NCI-H2081 (cell line): ENCODE results near the gene GNAI3.

Experiments used
- DNase-seq, 2 experiments: peaks; one replicate each; lab custom pipeline; 2025; lab: John Stamatoyannopoulos, UW

The GNAI3 gene

DNA sequence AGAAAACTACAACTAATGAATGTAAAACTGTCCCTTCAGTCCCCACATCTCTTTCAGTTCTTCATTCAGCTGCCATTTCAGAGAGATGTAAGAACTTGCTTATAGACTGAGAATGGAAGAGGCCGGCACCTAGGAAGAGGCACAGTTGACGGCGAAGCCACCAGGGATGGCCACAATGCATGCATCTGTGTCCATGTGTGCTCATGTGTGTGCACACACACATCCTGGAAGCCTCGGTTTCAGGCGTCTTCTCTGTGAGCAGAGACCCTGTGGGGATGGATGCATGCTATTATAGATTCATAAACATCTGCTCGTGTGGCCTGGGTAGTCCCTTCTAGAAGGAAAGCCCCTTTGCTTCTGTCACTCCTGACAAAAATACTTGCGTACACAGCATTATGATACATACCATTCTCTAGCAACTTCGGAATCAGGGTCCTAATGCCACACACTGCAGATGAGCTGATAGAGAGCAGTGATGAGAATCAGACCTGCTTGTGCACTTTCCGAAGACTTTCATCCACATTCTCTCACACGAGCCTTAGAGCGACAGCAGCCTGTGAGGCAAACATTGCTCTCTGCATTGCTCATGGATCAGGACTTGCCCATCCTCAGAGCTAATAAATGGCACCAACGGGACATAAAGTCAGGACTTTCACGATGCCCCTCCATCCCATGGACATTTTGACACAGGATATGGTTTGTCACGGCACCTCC lies 21.2 kb upstream of the GNAI3 start:
- no peak for DNase-seq

DNA sequence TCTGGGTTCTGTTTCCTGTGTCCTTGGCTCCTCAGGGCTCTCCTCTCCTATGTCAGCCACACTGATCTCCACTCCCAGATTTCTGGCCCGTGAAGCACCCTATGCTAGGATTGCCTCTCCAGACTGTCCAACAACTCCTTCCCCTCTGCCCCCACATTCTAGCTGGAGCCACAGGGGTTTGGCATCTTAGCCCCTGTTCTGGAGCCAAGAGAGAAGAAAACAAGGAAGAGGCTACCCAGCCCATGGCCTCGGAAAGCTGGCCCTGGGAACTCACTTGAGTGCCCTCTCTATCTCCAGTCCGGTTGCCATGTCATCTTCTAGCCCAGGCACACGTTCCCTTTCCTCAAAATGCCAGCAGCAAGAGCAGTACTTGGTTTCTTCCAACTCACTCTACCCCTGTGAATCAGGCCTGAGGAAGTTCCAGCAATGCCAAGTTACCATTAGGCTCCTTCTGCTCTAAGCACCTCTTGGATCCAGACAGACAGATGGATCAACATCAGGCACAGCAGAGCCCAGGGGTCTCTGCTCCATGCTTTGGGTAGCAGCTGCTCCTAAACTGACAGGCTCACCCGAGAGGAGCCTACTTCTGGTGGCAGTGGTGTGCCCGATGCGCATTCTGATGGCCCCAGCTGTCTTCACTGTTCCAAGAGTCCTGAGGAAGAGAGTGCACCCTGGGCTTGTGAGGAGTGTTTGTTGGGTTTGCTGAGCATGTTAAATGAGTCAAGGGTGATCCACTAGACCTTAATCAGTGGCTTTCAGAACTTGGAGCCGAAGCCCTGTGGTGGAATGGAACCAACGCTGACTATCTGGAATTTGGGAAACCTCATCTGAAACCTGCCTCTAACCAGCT lies 20.3 kb upstream of the GNAI3 start:
- no peak for DNase-seq

DNA sequence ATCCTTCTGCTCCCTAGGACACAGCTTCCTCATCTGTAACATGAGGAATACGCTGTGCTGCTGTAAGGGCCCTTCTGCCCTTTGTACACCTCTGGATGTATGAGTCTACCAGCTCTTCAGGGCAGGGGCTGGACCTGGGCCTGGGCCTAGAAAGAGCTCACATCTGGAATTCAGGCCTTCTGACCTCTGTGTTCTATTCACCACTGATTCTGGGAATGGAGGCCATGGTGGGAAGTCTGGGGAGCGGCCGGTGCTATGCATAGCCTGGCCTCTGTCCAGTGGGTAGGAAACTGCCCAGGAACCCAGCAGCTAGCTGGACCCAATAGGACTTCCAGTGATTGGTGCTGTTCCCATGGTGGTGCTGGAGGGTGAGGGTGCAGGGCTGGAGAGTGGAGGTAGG lies 19.7 kb upstream of the GNAI3 start:
- DNase-seq: no peak

DNA sequence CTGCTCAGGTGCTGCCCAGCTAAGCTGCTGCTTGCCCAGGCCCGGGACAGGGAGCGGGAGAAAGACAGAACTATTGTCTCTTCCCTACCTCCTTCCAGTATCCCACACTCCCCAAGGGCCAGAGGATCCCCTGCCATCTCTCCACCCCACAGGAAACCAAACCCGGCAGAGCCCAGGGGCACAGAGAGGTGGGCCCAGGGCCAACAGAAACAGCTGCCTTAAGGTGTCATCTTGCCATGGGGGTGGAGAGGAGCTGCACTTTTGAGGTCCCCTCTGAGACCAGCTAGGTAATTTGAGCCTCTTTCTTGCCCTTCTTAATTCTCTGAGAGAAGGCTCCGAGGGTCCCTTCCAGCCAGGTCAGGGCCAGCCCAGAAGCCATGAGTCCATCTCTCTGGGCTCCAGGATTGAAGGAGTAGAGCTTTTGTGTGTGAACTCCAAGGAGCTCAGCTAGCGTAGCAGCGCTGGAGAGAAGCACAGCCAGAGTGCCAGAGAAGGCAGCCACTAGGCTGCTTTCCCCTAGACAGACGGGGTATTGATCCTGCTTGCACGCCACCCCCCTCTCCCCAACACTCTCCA lies 18.4 kb upstream of the GNAI3 start:
- peak in 1 of 2 experiments; percentile 9 for DNase-seq

DNA sequence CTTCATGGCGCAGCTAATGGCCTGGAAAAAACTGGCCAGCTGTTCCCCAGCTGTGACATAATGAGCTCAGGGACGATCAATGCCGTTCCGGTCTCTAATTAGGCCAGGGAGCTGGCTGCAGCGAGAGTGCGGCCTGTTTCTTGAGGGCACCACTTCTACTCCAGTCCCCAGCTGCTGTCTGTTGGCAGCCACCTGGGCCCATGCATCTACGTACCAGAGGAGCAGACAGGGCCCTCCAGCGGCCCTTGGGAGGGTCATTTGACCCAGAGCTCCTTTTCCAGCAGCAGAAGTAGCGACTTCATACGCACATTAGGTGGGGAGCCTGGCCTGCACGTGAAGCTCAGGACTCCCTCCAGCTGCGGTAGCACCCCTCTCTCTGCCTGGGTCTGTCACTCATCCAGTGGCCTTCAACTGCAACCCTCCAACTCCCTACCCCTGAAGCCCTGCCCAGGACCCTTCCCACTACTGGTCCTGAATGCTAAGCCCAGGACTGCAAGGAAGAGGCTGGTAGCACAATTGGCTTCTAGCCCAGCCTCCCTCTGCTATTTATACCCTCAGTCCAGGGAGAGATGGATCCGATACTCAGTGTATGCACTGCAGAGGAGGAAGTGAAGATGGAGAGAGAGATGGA lies 17.8 kb upstream of the GNAI3 start:
- peak in 1 of 2 experiments; percentile 39 for DNase-seq

DNA sequence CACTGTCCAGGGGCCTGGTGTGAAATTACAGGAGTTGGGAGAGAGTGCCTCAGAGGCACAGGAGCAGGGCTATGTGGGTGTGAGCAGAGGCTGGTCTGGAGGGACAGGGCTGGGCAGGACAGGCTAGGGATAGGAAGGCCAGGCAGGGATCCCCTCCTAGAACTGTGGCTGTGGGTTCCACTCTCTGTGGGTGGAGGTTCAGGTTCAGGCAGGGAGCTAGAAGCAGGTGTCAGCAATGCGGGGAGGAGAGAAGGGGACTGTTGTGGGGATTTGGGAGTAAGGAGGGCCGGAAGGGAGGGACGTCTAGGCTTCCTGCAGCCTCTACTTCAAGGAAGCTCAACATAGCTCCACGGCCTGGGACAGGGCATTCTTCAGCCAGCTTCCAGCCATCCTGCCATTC lies 17.0 kb upstream of the GNAI3 start:
- no peak for DNase-seq

DNA sequence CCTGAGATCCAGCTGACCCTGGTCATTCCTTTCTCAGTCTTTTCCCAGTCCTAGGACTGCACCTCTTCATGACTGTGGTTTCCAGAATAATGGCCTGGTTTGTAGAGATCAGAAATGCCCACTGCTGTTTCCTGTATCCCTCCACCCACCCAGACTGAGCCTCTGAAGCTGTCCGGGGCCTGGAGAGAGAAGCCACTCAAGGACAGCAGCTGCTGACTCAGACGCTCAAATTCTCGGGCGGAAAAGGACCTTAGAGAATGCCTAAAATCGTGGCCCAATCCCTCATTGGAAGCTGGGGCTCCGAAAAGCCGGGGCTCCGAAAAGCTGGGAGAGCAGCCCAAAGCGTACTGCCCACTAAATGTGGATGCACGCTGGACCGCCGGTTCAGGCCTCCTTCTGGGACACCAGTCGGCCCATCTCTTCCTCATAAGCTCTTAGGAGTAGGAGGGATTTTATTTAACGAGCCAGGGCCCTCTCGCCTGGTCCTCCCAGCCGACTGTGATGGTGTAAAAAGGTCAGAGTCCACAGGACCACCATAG lies 16.5 kb upstream of the GNAI3 start:
- DNase-seq: no peak

DNA sequence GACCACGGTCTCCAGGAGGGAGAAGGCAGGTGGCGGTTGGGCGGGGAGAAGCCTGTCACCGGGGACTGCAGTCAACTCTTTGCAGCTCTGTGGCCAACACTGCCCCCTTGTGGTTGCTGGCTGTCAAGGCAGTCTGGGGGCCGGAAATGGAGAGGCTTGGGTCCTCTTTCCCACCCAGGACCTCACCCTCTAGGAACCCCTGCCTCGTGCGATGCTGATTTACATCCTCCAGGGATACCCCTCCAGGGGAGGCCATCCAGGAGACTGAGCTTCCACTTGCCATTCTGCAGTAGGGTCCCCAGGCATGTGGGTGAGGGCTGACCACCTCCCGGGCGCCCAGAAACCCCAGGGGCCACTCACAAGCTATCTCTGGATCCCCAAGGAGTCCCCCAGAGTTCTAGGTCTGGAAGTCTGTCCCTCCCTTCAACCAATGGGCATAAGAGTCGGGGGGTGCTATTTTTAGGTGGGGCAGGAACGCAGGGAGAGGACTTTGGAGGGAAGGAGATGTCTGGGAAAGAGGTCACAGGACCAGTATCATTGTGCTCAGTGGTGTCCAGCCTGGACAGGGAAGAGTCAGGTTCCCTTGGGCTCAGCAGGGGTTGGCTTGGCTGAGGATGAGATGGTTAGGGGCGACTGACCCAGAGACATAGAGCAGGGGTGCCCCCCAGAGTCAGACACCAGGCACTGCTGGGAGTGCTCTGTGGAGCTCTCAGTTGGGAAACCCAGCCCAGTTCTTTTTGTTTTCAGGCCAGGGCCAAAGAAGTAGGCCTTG lies 15.9 kb upstream of the GNAI3 start:
- DNase-seq: peak; percentile 69 to 75

DNA sequence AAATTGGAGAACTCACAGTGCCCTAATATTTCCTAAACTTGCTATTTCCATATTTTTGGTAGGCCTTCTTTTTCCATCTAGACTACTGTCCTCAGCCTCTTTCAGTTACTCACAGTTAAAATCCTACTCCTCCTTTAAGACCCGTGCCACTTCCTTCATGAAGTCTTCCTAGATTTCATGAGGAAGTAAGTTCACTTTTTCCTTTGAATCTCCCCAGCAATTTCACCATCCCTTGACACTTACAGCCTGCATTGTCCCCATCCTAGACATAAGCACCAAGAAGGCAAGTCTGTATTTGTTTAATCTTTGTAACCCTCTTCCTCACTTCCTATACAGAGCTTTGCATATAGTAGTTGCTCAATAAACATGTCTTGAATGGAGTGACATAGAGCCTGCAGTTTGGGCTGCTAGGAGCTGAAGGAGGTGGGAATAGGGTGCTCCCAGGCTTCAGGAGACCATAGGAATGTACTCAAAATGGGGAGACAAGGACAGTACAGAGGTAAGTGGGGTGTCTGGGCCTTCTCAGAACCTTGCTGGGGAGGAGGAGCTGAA lies 14.0 kb upstream of the GNAI3 start:
- DNase-seq: no peak

DNA sequence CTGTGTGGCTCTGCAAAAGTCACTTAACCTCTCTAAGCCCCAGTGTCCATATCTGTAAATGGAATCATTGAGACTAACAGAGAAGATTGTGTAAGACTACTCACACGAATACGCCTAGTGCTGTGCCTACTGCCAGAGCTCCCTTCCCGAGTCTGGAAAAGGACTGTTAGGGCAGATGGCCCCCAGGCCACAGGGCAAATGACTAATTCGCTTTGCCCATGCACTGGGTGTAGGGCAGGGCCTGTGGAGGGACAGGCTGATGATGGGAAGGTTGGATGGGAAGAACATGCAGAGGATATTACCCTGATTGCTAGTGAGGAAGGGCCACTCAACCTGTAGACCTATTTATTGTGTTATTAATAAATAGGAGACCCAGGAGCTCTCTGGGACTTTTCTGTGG lies 12.9 kb upstream of the GNAI3 start:
- no peak for DNase-seq

DNA sequence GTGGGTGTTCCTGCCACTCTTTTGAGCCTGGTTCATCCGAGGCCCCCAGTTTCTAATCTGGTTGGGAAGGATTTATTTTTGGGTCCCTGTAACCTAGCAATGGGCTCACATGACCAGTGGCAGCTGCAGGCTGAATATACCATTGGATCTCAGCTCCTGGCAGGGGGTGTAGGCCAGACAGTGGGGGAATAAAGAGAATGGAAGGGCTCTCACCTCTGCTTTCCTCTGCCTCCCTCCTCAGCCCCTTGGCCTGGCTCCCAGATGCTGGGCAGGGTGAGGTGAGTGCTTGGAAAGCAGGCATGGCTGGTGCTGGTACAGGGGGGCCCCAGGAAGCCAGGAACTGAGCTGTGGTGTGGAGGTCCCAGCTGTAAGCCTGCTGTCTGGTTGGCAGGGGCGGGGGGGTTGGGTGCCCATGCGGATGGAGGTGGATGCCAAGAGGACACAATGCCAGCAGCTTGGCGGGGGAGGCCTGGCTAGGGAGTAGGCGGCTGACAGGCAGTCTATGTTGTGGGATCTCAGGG lies 12.4 kb upstream of the GNAI3 start:
- DNase-seq: peak; percentile 58 to 83

DNA sequence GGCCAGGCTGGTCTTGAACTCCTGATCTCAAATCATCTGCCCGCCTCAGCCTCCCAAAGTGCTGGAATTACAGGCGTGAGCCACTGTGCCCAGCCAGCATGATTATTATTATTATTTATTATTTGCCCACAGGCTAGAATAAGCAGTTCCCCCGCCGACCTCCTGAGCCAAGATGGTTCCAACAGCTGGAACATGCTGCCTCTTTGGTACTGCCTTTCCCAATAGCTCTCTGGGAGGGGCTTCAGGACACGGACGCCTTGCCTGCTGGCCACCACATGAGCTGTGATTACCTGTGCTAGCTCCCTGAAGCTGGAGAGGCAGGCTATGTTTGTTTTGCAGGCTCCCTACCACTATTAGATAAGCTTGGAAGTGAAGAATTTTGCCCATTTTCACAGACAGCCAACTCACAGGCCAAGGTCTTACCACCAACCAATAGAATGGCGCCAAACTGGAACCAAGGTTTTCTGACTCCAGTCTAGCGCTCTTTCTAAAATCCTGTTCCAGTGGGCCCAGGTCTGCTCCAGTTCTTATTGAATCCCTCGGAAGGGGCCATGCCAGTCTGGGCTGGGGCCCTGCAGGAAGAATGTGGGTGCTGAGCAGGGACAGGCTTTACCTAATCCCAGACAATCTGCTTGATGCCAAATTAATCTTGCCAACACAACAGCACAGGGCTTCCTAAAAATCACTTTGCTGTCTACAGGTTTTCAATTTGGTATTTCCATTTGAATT lies 10.8 kb upstream of the GNAI3 start:
- no peak for DNase-seq

DNA sequence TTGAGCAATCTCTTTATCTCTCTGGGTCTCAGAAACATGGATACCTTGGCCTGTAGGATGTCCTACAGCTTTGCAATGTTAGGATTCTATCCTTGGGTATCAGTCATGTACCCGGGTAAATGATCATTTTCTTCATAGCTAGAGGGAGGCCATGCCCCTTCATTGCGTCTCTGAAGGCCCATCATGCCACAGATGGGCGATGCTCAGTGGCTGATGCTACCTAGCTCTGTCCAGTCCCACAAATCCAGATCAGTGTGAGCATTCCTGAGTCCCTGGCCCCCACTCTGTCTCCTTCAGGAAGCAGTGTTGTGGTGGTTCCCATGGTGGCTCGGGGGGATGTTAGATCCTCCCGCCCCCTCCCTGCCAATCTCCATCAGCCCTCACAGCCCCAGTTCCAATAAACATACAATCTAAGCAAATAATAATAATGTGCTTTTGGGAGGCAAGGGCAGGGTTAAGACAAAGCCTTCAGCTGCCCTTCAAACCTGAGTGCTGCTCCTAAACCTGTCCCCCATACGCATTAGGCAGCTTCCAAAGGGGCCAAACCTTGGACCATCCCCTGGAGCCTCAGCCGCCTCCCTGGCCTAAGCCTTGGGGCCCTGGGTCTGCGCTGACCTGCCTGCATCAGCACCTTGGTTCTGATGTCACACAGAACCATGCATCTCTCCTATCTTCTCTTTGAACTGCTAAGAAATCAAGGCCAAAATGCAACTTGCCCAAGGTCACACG lies 9.4 kb upstream of the GNAI3 start:
- DNase-seq: no peak

DNA sequence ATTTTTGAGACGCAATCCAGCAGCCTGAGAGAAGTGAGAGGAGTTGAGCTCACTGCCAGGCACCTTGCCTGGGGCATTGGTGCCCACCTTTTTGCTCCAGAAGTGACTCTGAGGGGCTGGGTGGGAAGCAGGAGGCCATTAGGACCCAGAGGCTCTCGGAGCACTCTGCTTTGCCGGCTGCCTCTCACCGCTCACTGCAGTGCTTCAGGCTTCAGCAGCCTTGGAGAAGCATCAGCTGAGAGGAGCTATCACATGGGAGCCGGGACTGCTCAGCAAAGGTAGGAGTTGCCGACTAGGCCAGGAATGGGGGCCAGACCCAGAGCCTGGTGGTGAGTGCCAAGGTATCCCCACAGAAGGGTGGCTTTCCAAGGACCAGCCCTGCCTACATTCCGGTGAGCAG lies 8.7 kb upstream of the GNAI3 start, which contains the start of gene GPR61:
TSS of gene GPR61 (plus strand) at position 197 of the 400 bp plus-strand sequence. CDS start 3,151 bp downstream, outside the sequence.
- DNase-seq: no peak

DNA sequence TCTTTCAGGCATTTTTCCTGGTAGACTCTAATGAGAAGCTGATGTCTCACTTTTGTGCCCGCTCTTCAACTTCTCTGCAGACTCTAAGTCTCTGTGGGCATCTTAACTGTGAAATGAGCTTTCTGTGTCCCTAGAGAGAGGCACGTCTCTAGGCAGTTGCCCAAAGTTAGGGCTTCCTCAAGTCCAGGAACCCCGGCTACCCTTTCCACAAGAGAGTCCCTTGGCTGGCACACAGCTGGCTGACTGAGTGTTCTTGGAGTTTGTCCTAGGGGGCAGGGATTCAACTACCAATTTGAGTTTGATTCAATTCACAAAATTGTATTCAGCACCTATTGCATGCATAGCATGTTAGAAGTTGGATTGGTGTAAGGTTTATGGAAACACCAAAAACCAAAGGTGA lies 7.3 kb upstream of the GNAI3 start:
- DNase-seq: no peak

DNA sequence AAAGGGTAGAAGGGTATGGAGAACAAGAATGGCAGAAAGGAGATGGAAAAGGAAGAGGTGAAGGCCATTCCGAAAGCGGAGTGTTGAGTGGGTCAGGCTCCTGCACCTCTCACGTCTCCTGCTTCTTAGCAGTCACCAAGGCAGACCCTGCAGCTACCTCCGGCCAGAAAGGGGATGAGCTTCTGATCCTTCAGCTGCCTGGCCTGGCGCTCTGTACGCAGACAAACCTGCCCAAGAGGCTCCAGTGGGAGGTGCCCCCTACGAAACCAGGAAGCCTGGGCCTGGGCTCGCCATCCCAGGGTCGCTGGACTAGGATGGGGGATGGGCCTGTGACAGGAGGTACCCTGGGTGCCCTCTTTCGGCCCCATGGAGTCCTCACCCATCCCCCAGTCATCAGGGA lies 5.8 kb upstream of the GNAI3 start:
- DNase-seq: no peak

DNA sequence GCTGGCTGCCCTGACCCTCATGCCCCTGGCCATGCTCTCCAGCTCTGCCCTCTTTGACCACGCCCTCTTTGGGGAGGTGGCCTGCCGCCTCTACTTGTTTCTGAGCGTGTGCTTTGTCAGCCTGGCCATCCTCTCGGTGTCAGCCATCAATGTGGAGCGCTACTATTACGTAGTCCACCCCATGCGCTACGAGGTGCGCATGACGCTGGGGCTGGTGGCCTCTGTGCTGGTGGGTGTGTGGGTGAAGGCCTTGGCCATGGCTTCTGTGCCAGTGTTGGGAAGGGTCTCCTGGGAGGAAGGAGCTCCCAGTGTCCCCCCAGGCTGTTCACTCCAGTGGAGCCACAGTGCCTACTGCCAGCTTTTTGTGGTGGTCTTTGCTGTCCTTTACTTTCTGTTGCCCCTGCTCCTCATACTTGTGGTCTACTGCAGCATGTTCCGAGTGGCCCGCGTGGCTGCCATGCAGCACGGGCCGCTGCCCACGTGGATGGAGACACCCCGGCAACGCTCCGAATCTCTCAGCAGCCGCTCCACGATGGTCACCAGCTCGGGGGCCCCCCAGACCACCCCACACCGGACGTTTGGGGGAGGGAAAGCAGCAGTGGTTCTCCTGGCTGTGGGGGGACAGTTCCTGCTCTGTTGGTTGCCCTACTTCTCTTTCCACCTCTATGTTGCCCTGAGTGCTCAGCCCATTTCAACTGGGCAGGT lies 5.0 kb upstream of the GNAI3 start:
- DNase-seq: no peak

DNA sequence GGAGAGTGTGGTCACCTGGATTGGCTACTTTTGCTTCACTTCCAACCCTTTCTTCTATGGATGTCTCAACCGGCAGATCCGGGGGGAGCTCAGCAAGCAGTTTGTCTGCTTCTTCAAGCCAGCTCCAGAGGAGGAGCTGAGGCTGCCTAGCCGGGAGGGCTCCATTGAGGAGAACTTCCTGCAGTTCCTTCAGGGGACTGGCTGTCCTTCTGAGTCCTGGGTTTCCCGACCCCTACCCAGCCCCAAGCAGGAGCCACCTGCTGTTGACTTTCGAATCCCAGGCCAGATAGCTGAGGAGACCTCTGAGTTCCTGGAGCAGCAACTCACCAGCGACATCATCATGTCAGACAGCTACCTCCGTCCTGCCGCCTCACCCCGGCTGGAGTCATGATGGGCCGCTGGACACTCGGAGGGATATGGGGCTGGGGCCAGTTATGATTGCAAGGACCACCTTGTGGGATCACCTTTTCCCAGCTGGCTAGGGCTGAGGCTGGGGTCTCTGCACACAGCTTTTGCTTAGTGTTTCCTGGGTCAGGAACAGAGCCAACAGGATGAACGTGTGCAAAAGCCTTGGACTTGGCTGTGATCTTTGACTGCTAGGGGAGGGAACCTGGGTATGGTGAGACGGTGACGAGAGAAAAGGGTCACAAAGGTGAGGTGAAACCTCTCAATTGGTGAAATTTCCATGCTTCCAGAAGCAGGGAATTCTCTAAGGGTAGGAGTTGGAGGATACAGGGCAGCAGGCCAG lies 4.3 kb upstream of the GNAI3 start:
- no peak for DNase-seq
